Peyer's patch (tissue), 4 donors: ENCODE measurements around the gene AP1B1. TPM values are rescaled to one million over a fixed set of nuclear protein-coding genes. Genes with fewer than 3 reads are reported as not detected.
A peak's percentile ranks its signal among the peaks of the same experiment; 100 is the strongest.

Experiments used
- DNase-seq, 3 donors: peaks; one replicate each; pipeline ENCODE4 v3.0.0-alpha.2; 2017 to 2019
- H3K27ac ChIP-seq, 4 donors: fragments of 200-600 bp; sonication (generic); one replicate each; pipeline ENCODE4 v1.5.1; 2016 to 2019
- H3K27me3 ChIP-seq, 2 donors: fragments of 200-600 bp; sonication (generic); one replicate each; pipeline ENCODE4 v1.5.1; 2019
- H3K36me3 ChIP-seq, 3 donors: fragments of 200-600 bp; sonication (generic); one replicate each; pipeline ENCODE4 v1.5.1; 2016 to 2019
- H3K4me1 ChIP-seq, 4 donors: fragments of 200-600 bp; sonication (generic); one replicate each; pipeline ENCODE4 v1.5.1; 2016 to 2019
- H3K4me3 ChIP-seq, 4 donors: fragments of 200-600 bp; sonication (generic); 1 replicate in 3 of 4; 2 replicates in 1 of 4; pipeline ENCODE4 v1.5.1; 2016 to 2019; ENCODE audit warnings: mild to moderate bottlenecking in 1 of 4
- H3K9me3 ChIP-seq, 4 donors: fragments of 200-600 bp; sonication (generic); one replicate each; pipeline ENCODE4 v1.5.1; 2016 to 2019; ENCODE audit warnings: mild to moderate bottlenecking in 1 of 4
- CTCF ChIP-seq, 6 experiments: fragments of 450-650 bp in 4 of 6; fragments of 200-600 bp in 2 of 6; sonication (generic) in 1 of 6; IDR thresholded peaks; one replicate each; pipeline ENCODE4 v1.5.1; 2017 to 2019; ENCODE audit warnings: antibody characterized with exemption in 6 of 6, mild to moderate bottlenecking in 3 of 6, moderate library complexity in 1 of 6
- POLR2A ChIP-seq, 2 donors: fragments of 450-650 bp; IDR thresholded peaks; one replicate each; pipeline ENCODE4 v1.5.1; 2017; ENCODE audit warnings: antibody characterized with exemption in 2 of 2, mild to moderate bottlenecking in 2 of 2, moderate library complexity in 2 of 2
- total RNA-seq, 4 donors: library from RNA; depleted of rRNA; stranded (reverse); fragments of >200 nt; gene quantifications; one replicate each; pipeline ENCODE4 v1.1.0, GENCODE V29; 2016

The AP1B1 gene
- total RNA-seq, 4 donors from 2014 or later = 109 to 135 (median 124) TPM

GRCh38 chr22:29310863-29311339 is 77.5 kb downstream of the AP1B1 start:
- no peak for TF ChIP-seq CTCF (IDR thresholded peaks at IDR 0.05)
- no peak for TF ChIP-seq POLR2A (IDR thresholded peaks at IDR 0.05)
- DNase-seq = peak; percentile 67 to 92 (median 92)
- H3K4me1 ChIP-seq = peaks cover 16 to 80% (median 37%) of the 10 kb centered on the region in 4 donors
- peaks cover 0 to 16% of the 10 kb centered on the region in 2 donors for H3K27me3 ChIP-seq
- no peaks in the 10 kb centered on the region for H3K9me3 ChIP-seq
- H3K27ac ChIP-seq = peak overlapping the region; percentile 46 to 77 (median 64)
- no peaks in the 10 kb centered on the region for H3K36me3 ChIP-seq
- peak overlapping the region in 2 of 4 donors; percentile 15 to 27 for H3K4me3 ChIP-seq

GRCh38 chr22:29310065-29310862 is 78.1 kb downstream of the AP1B1 start:
- H3K4me1 ChIP-seq = peaks cover 16 to 73% (median 34%) of the 10 kb centered on the region in 4 donors
- DNase-seq = no peak
- H3K27me3 ChIP-seq = peaks cover 0 to 9% of the 10 kb centered on the region in 2 donors
- no peaks in the 10 kb centered on the region for H3K36me3 ChIP-seq
- peak overlapping the region; percentile 12 to 86 (median 62) for H3K27ac ChIP-seq
- H3K4me3 ChIP-seq = peak overlapping the region in 1 of 4 donors; percentile 15
- H3K9me3 ChIP-seq = no peaks in the 10 kb centered on the region
- TF ChIP-seq POLR2A (IDR thresholded peaks at IDR 0.05) = no peak
- TF ChIP-seq CTCF (IDR thresholded peaks at IDR 0.05) = no peak

GRCh38 chr22:29309332-29310064 is 78.9 kb downstream of the AP1B1 start:
- TF ChIP-seq POLR2A (IDR thresholded peaks at IDR 0.05) = no peak
- TF ChIP-seq CTCF (IDR thresholded peaks at IDR 0.05) = no peak
- Histone ChIP-seq H3K27ac (peak overlapping the region; percentile 12 to 86 (median 42)), H3K4me1 (peaks cover 16 to 66% (median 31%) of the 10 kb centered on the region in 4 donors), H3K36me3 (no peaks in the 10 kb centered on the region), H3K27me3 (peaks cover 0 to 2% of the 10 kb centered on the region in 2 donors), H3K9me3 (no peaks in the 10 kb centered on the region), H3K4me3 (peak overlapping the region in 2 of 4 donors; percentile 85 to 86)
- DNase-seq = peak in 2 of 3 donors; percentile 63 to 80

GRCh38 chr22:29308791-29309262 is 79.5 kb downstream of the AP1B1 start:
- Histone ChIP-seq H3K9me3 (no peaks in the 10 kb centered on the region), H3K4me3 (peak overlapping the region in 2 of 4 donors; percentile 85 to 86), H3K27me3 (no peaks in the 10 kb centered on the region), H3K27ac (peak overlapping the region in 3 of 4 donors; percentile 42 to 86 (median 54)), H3K36me3 (no peaks in the 10 kb centered on the region), H3K4me1 (peaks cover 14 to 59% (median 28%) of the 10 kb centered on the region in 4 donors)
- peak in 1 of 3 donors; percentile 63 for DNase-seq
- TF ChIP-seq CTCF (IDR thresholded peaks at IDR 0.05) = no peak
- TF ChIP-seq POLR2A (IDR thresholded peaks at IDR 0.05) = no peak

GRCh38 chr22:29308148-29308790 is 80.1 kb downstream of the AP1B1 start:
- Histone ChIP-seq H3K4me1 (peaks cover 8 to 56% (median 25%) of the 10 kb centered on the region in 4 donors), H3K27me3 (no peaks in the 10 kb centered on the region), H3K4me3 (peak overlapping the region in 2 of 4 donors; percentile 85 to 86), H3K9me3 (no peaks in the 10 kb centered on the region), H3K36me3 (no peaks in the 10 kb centered on the region), H3K27ac (peak overlapping the region in 3 of 4 donors; percentile 42 to 90 (median 86))
- DNase-seq = peak in 1 of 3 donors; percentile 47
- no peak for TF ChIP-seq CTCF (IDR thresholded peaks at IDR 0.05)
- no peak for TF ChIP-seq POLR2A (IDR thresholded peaks at IDR 0.05)
